GM21619 (cell line): ENCODE results near the gene MEIS2.

Source experiments
- ATAC-seq: cut with Tn5 transposase; IDR thresholded peaks from one replicate; pipeline ENCODE4 v1.9.1; 2021; ENCODE audit not compliant: unreplicated experiment

The MEIS2 gene

GRCh38 chr15:36966708-36967107, 133.6 kb downstream of the MEIS2 start:
- ATAC-seq = no peak

- ATAC-seq = no peak
Measured at GRCh38 chr15:36965570-36966342, 134.6 kb downstream of the MEIS2 start.

GRCh38 chr15:36964626-36965025, 135.7 kb downstream of the MEIS2 start:
- ATAC-seq = no peak

- no peak for ATAC-seq
Measured at GRCh38 chr15:36961956-36962355, 138.4 kb downstream of the MEIS2 start.

GRCh38 chr15:36960947-36961227, 139.5 kb downstream of the MEIS2 start:
- no peak for ATAC-seq

GRCh38 chr15:36960179-36960946, 140.0 kb downstream of the MEIS2 start:
- ATAC-seq = no peak

GRCh38 chr15:36959746-36960145, 140.6 kb downstream of the MEIS2 start:
- no peak for ATAC-seq

- no peak for ATAC-seq
Measured at GRCh38 chr15:36958606-36959005, 141.7 kb downstream of the MEIS2 start.

- ATAC-seq = no peak
Measured at GRCh38 chr15:36954486-36954885, 145.9 kb downstream of the MEIS2 start.

- ATAC-seq = no peak
Measured at GRCh38 chr15:36953346-36953745, 147.0 kb downstream of the MEIS2 start.

GRCh38 chr15:36951731-36952247, 148.6 kb downstream of the MEIS2 start:
- ATAC-seq = no peak

- no peak for ATAC-seq
Measured at GRCh38 chr15:36950371-36950770, 150.0 kb downstream of the MEIS2 start.

GRCh38 chr15:36948982-36949381, 151.4 kb downstream of the MEIS2 start:
- ATAC-seq = no peak

- ATAC-seq = no peak
Measured at GRCh38 chr15:36947035-36947719, 153.2 kb downstream of the MEIS2 start.

- no peak for ATAC-seq
Measured at GRCh38 chr15:36944442-36944841, 155.9 kb downstream of the MEIS2 start.

- no peak for ATAC-seq
Measured at GRCh38 chr15:36943508-36944361, 156.6 kb downstream of the MEIS2 start.

- ATAC-seq = no peak
Measured at GRCh38 chr15:36942248-36942827, 158.0 kb downstream of the MEIS2 start.

- no peak for ATAC-seq
Measured at GRCh38 chr15:36941798-36942197, 158.6 kb downstream of the MEIS2 start.

GRCh38 chr15:36940636-36941260, 159.6 kb downstream of the MEIS2 start:
- ATAC-seq = no peak

GRCh38 chr15:36940219-36940618, 160.1 kb downstream of the MEIS2 start:
- ATAC-seq = no peak
